ENCODE data around the gene FAM107B. TPM values are rescaled to one million over a fixed set of nuclear protein-coding genes. Genes with fewer than 3 reads are reported as not detected.

FAM107B gene
- total and polyA plus RNA-seq, 2 experiments from 2014 or later = 85.5 to 85.9 TPM

- no peak for TF ChIP-seq CTCF (IDR thresholded peaks at IDR 0.05; ENCODE audit: poor library complexity)
- no peak for TF ChIP-seq EZH2phosphoT487 (IDR thresholded peaks at IDR 0.05; ENCODE audit: low read depth, severe bottlenecking, unreplicated experiment)
- no peak for TF ChIP-seq EZH2 (IDR thresholded peaks at IDR 0.05; ENCODE audit: borderline replicate concordance)
- Histone ChIP-seq H3K9me3 (ENCODE audit: low read depth) (no peaks in the 10 kb centered on the region), H4K20me1 (ENCODE audit: insufficient read depth, poor library complexity, severe bottlenecking) (no peaks in the 10 kb centered on the region), H2AFZ (no peak overlapping the region), H3K4me1 (ENCODE audit: insufficient read depth) (no peaks in the 10 kb centered on the region), H3K27me3 (no peaks in the 10 kb centered on the region), H3K9me2 (replicated peaks; ENCODE audit: insufficient read depth) (no peaks in the 10 kb centered on the region), H3K79me2 (no peaks in the 10 kb centered on the region), H3K4me3 (no peak overlapping the region), H3K27ac (no peak overlapping the region), H3K4me2 (no peak overlapping the region), H3K36me3 (replicated peaks; ENCODE audit: insufficient read depth, low read depth) (no peaks in the 10 kb centered on the region)
- WGBS (ENCODE audit: low lambda C conversion rate, missing lambda C conversion rate) = 95% methylated on average over 10 of the region's 10 CpGs
- DNase-seq (ENCODE audit: low spot score) = no peak
Measured at GRCh38 chr10:14773551-14774213, 1.0 kb downstream of the FAM107B start.

- H3K4me2 ChIP-seq = no peak overlapping the region
- H3K27me3 ChIP-seq = no peaks in the 10 kb centered on the region
- WGBS (ENCODE audit: low lambda C conversion rate, missing lambda C conversion rate) = 74% methylated on average over 7 of the region's 7 CpGs
- no peaks in the 10 kb centered on the region for H3K36me3 ChIP-seq (replicated peaks; ENCODE audit: insufficient read depth, low read depth)
- H3K4me3 ChIP-seq = no peak overlapping the region
- H3K27ac ChIP-seq = no peak overlapping the region
- no peaks in the 10 kb centered on the region for H3K9me2 ChIP-seq (replicated peaks; ENCODE audit: insufficient read depth)
- no peak for TF ChIP-seq EZH2phosphoT487 (IDR thresholded peaks at IDR 0.05; ENCODE audit: low read depth, severe bottlenecking, unreplicated experiment)
- no peak for TF ChIP-seq CTCF (IDR thresholded peaks at IDR 0.05; ENCODE audit: poor library complexity)
- H3K9me3 ChIP-seq (ENCODE audit: low read depth) = no peaks in the 10 kb centered on the region
- H2AFZ ChIP-seq = no peak overlapping the region
- no peaks in the 10 kb centered on the region for H4K20me1 ChIP-seq (ENCODE audit: insufficient read depth, poor library complexity, severe bottlenecking)
- no peaks in the 10 kb centered on the region for H3K4me1 ChIP-seq (ENCODE audit: insufficient read depth)
- no peaks in the 10 kb centered on the region for H3K79me2 ChIP-seq
- DNase-seq (ENCODE audit: low spot score) = no peak
Measured at GRCh38 chr10:14772399-14772798, 2.3 kb downstream of the FAM107B start.

DNA sequence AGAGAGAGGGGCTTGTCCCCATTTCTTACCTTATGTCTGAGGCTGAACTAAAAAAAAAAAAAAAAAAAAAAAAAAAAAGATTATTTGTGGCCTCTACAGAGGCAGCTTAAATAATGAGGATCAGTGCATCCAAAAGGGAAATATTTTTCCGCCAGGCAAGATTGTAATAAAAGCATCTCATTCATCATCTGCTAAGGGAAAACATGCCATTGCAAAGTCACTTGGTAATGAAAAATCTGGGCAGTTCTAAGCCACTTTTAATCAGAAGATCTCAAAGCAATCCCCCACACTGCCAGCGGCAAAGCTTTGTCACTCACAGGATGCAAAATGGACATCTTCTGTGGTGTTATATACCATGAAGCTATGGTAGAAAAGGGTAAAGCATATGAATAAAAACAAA is 3.8 kb downstream of the FAM107B start:
- H3K4me1 ChIP-seq (ENCODE audit: insufficient read depth) = no peaks in the 10 kb centered on the region
- no peak overlapping the region for H3K4me3 ChIP-seq
- H2AFZ ChIP-seq = no peak overlapping the region
- no peaks in the 10 kb centered on the region for H3K79me2 ChIP-seq
- DNase-seq (ENCODE audit: low spot score) = no peak
- H3K4me2 ChIP-seq = no peak overlapping the region
- 94% methylated on average over 2 of the region's 2 CpGs for WGBS (ENCODE audit: low lambda C conversion rate, missing lambda C conversion rate)
- TF ChIP-seq EZH2phosphoT487 (IDR thresholded peaks at IDR 0.05; ENCODE audit: low read depth, severe bottlenecking, unreplicated experiment) = no peak
- no peak for TF ChIP-seq EZH2 (IDR thresholded peaks at IDR 0.05; ENCODE audit: borderline replicate concordance)
- TF ChIP-seq CTCF (IDR thresholded peaks at IDR 0.05; ENCODE audit: poor library complexity) = no peak
- H4K20me1 ChIP-seq (ENCODE audit: insufficient read depth, poor library complexity, severe bottlenecking) = no peaks in the 10 kb centered on the region
- no peaks in the 10 kb centered on the region for H3K9me3 ChIP-seq (ENCODE audit: low read depth)
- no peak overlapping the region for H3K27ac ChIP-seq
- no peaks in the 10 kb centered on the region for H3K36me3 ChIP-seq (replicated peaks; ENCODE audit: insufficient read depth, low read depth)
- no peaks in the 10 kb centered on the region for H3K27me3 ChIP-seq
- no peaks in the 10 kb centered on the region for H3K9me2 ChIP-seq (replicated peaks; ENCODE audit: insufficient read depth)

All from hepatocyte (in vitro differentiated cells).